ENCODE measurements around the gene CYP2S1.
"Not testable (repeated sequence)": the region's sequence is repeated elsewhere in the genome, so short reads cannot be mapped to it uniquely, and the experiment has no call there.

The CYP2S1 gene

GRCh38 chr19:41198559-41198958 is 5.5 kb downstream of the CYP2S1 start:
- TF ChIP-seq CTCF (IDR thresholded peaks at IDR 0.05; ENCODE audit: borderline replicate concordance, insufficient read depth, low read depth, low read length): no peak
- H3K4me3 ChIP-seq (ENCODE audit: low read depth, low read length): no peak overlapping the region

- H3K4me3 ChIP-seq (ENCODE audit: low read depth, low read length): no peak overlapping the region
- TF ChIP-seq CTCF (IDR thresholded peaks at IDR 0.05; ENCODE audit: borderline replicate concordance, insufficient read depth, low read depth, low read length): no peak
Observed at GRCh38 chr19:41203371-41203770, 10.4 kb downstream of the CYP2S1 start.

GRCh38 chr19:41204338-41204737 is 11.3 kb downstream of the CYP2S1 start:
- peak; percentile 81 for TF ChIP-seq CTCF (IDR thresholded peaks at IDR 0.05; ENCODE audit: borderline replicate concordance, insufficient read depth, low read depth, low read length)
- not testable (repeated sequence) for H3K4me3 ChIP-seq (ENCODE audit: low read depth, low read length)

GRCh38 chr19:41205995-41206394 is 13.0 kb downstream of the CYP2S1 start:
- TF ChIP-seq CTCF (IDR thresholded peaks at IDR 0.05; ENCODE audit: borderline replicate concordance, insufficient read depth, low read depth, low read length): no peak
- no peak overlapping the region for H3K4me3 ChIP-seq (ENCODE audit: low read depth, low read length)

- no peak for TF ChIP-seq CTCF (IDR thresholded peaks at IDR 0.05; ENCODE audit: borderline replicate concordance, insufficient read depth, low read depth, low read length)
- H3K4me3 ChIP-seq (ENCODE audit: low read depth, low read length): no peak overlapping the region
Observed at GRCh38 chr19:41206456-41206855, 13.4 kb downstream of the CYP2S1 start.

- TF ChIP-seq CTCF (IDR thresholded peaks at IDR 0.05; ENCODE audit: borderline replicate concordance, insufficient read depth, low read depth, low read length): no peak
- no peak overlapping the region for H3K4me3 ChIP-seq (ENCODE audit: low read depth, low read length)
Observed at GRCh38 chr19:41206926-41207750, 14.1 kb downstream of the CYP2S1 start.

GRCh38 chr19:41214161-41214560 is 21.1 kb downstream of the CYP2S1 start:
- no peak overlapping the region for H3K4me3 ChIP-seq (ENCODE audit: low read depth, low read length)
- TF ChIP-seq CTCF (IDR thresholded peaks at IDR 0.05; ENCODE audit: borderline replicate concordance, insufficient read depth, low read depth, low read length): no peak
